HG02759 (cell line): ENCODE results near the gene ZNF423.

Experiments used
- ATAC-seq: cut with Tn5 transposase; IDR thresholded peaks from one replicate; pipeline ENCODE4 v1.9.1; 2021; ENCODE audit warnings: mild to moderate bottlenecking, moderate library complexity; ENCODE audit not compliant: unreplicated experiment

ZNF423 gene

GRCh38 chr16:49827805-49828438 lies 28.0 kb downstream of the ZNF423 start:
- ATAC-seq, result no peak

GRCh38 chr16:49826515-49826914 lies 29.4 kb downstream of the ZNF423 start:
- ATAC-seq, result no peak

- ATAC-seq, result no peak
Observed at GRCh38 chr16:49825041-49825440, 30.9 kb downstream of the ZNF423 start.

GRCh38 chr16:49824593-49824992 lies 31.3 kb downstream of the ZNF423 start:
- no peak for ATAC-seq

GRCh38 chr16:49822649-49823370 lies 33.1 kb downstream of the ZNF423 start:
- ATAC-seq, result no peak

GRCh38 chr16:49821614-49822282 lies 34.2 kb downstream of the ZNF423 start:
- no peak for ATAC-seq

GRCh38 chr16:49821156-49821555 lies 34.8 kb downstream of the ZNF423 start:
- no peak for ATAC-seq

- ATAC-seq, result no peak
Observed at GRCh38 chr16:49817754-49818507, 38.0 kb downstream of the ZNF423 start.

- ATAC-seq, result no peak
Observed at GRCh38 chr16:49816875-49817274, 39.0 kb downstream of the ZNF423 start.

- no peak for ATAC-seq
Observed at GRCh38 chr16:49811644-49812334, 44.1 kb downstream of the ZNF423 start.

GRCh38 chr16:49810831-49811230 lies 45.1 kb downstream of the ZNF423 start:
- no peak for ATAC-seq

GRCh38 chr16:49809561-49809960 lies 46.4 kb downstream of the ZNF423 start:
- ATAC-seq, result no peak

GRCh38 chr16:49809062-49809461 lies 46.9 kb downstream of the ZNF423 start:
- ATAC-seq, result no peak

- ATAC-seq, result no peak
Observed at GRCh38 chr16:49806446-49806845, 49.5 kb downstream of the ZNF423 start.

GRCh38 chr16:49801290-49801689 lies 54.6 kb downstream of the ZNF423 start:
- no peak for ATAC-seq

- no peak for ATAC-seq
Observed at GRCh38 chr16:49800876-49801275, 55.0 kb downstream of the ZNF423 start.

GRCh38 chr16:49800441-49800840 lies 55.5 kb downstream of the ZNF423 start:
- no peak for ATAC-seq

GRCh38 chr16:49799172-49799571 lies 56.7 kb downstream of the ZNF423 start:
- no peak for ATAC-seq

- ATAC-seq, result no peak
Observed at GRCh38 chr16:49795513-49795912, 60.4 kb downstream of the ZNF423 start.

GRCh38 chr16:49793244-49793643 lies 62.7 kb downstream of the ZNF423 start:
- ATAC-seq, result no peak

- ATAC-seq, result no peak
Observed at GRCh38 chr16:49789616-49790015, 66.3 kb downstream of the ZNF423 start.
